Medulla oblongata (tissue), 1 donor: ENCODE results near the gene CDH4.

Source experiments
- DNase-seq: peaks from one replicate; pipeline ENCODE4 v3.0.0-alpha.2; 2015; ENCODE audit errors: extremely low spot score

The CDH4 gene

DNA sequence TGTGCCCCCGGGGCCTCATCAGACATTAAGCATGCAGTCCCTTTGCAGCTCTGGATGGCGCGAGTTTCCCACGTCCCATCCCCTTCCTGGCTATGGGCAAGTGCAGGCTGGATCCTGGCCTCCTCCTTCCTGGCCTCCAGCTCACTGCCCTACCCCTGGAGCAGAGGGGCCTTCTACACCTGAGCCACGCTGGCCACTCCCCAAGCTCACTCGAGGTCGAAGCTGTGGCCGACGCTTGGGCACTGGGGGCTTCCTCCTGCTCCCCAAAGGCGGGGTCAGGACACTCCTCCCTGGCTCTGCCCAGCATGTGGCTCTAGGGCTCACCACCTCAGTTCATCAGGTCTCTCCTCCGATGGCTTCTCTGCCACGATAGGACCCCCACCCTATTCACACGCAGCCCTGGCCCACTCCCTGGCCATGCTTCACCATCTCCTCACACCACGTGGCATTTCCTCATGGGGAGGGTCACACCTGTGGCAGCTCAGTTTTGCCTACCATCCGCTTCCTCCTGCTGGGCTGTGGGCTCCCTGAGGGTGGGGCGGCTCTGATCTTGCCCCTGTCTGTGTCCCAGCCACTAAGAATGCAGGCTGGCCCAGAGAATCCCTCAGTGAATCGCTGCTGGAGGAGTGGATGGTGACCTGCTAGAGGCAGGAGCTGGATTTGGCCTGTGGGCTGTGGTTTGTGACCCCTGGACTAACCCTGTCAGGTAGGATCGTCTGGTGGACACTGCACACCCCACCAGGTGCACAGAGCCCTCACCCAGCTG, 532.9 kb downstream of the CDH4 start:
- DNase-seq = no peak

DNA sequence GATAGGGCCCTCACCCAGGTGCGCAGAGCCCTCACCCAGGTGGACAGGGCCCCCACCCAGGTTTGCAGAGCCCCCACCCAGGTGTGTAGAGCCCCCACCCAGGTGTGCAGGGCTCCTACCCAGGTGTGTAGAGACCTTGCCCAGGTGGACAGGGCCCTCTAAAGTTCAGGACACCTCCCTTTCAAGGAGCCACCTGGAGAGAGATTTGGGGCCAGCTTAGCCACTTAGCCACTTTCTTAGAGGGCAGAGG, 533.4 kb downstream of the CDH4 start:
- no peak for DNase-seq

DNA sequence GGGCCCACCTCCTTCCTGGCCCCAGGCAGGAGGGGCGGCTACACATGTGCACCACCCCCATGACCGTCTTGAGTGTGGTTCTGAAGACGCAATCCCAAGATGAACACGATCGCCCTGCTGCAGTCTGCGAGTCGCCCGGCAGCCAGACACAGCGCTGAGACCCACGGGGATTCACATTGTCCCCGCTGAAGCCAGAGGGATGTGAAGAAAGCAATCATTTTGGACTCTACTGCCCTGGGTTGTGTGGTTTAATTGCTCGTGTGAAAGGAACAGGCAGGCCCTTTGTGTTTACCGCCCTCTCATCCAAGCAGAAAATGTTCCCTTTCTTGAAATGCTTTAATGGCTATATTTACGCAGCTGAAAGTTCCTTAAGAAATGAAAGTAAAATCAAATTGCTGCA, 534.2 kb downstream of the CDH4 start:
- peak; percentile 51 for DNase-seq

DNA sequence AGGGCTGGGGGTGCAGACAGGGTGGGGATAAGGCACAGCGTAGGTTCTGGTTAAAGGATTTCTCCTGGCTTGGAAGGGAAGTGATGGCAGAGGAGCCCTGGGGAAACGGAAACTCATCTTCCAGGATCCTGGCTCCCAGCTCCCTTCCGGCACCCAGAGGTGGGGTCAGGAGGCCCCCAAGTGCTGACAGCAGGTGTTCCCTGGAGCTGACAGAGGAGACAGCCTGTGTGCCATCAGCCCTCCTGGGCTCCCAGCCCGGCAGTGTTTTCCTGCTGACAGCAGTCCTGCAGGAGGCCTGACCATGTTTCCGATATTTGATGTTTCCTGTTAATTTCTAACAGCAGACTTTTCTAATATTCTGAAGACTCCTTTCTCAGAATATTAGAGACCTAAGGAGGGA, 536.3 kb downstream of the CDH4 start:
- no peak for DNase-seq

DNA sequence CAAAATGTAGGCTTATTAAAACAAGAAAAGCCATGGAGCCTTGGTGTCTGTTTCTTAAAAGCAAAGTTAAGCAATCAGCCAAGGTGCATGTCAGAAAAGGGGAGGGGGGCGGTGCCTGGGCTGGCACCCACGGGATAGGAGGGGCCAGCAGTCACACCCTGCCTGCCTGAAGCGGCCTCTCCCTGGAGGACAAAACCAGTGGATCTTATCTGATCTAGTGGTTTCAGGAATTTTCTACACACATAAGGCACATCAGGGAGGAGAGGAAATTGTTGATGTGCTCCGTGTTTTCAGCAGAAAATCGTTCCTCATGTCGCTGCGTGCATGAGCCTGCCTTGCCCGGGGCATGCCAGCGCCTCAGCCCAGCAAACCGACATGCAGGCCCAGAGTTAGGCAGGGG, 537.3 kb downstream of the CDH4 start:
- no peak for DNase-seq

DNA sequence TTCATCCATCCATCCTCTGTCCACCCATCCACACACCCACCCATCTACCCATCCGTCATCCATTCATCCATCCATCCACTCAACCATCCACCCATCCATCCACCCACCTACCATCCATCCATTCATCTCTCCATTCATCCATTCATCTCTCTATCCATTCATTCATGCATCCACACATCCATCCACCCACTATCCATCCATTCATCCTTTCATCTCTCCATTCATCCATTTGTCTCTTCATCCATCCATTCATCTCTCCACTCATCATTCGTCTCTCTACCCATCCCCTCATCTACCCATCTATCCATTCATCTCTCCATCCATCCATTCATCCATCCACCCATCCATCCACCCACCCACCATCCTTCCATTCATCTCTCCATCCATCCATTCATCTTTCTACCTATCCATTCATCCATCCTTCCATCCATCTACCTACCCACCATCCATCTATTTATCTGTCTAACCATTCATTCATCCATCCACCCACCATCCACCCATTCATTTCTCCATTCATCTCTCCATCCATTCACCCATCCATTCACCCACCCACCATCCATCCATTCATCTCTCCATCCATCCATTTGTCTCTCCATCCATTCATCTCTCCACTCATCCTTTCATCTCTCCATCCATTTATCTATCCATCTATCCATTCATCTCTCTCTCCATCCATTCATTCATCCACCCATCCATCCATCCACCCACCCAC, 538.2 kb downstream of the CDH4 start:
- DNase-seq = no peak

DNA sequence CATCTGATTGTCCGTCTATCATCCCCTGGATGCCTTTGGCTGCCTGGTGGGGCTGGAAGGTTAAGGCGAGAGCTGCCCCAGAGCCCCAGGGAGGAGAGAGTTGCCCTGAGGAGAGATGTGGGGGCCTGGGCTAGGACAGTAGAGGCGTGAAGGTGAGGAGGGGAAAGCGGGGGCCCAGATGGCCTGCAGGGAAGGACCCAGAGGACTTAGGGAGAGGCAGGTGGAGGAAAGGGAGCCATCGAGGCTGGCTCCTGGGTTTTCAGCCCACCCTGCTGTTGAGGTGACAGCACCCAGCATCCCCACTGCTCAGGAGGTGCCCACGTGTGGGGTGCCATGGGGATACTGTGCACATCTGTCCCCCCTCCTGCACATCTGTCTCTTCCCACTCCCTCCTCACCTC, 539.9 kb downstream of the CDH4 start:
- DNase-seq = no peak

DNA sequence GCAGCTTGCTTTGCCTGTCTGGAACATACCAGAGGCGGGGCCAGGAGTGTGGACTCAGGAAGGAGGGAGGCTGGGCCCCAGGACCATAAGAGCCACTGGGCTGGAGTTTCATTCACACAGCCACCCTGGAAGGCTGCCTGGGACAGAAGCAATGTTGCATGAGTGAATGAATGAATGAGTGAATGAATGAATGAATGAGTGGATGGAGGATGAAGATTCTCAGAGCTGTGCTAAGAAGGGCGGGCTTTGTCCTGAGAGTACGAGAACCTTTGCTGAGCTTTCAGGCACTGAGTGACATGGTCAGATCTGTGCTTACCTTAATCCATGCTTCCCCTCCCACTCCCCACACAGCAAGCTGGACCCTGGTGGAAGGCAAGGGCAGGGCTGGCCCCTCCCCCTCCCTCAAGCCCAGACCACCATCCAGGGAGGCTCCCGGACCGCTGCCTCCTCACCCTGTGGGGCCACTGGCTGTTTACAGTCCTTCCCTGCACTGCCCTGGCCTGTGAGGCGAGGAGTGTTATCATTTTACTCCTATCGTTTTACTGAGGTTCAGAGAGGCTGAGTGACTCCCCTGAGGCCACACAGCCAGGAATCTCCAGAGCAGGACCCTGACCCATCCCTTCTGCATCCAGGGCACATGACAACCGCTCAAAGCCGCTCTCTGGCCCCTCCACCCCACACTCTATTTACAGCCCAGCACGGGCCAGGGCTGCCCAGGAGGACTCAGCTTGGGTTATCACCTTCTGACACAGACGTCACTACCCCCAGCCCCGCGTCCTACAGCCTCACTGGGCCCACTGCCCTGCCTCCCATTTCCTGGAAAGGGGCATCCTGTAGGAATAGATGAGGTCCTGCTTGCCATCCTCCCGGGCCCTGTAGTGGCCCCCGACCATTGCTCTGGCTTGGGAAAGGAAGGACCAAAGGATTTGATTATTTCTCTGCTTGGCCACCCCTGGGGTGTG, 543.9 kb downstream of the CDH4 start:
- no peak for DNase-seq

DNA sequence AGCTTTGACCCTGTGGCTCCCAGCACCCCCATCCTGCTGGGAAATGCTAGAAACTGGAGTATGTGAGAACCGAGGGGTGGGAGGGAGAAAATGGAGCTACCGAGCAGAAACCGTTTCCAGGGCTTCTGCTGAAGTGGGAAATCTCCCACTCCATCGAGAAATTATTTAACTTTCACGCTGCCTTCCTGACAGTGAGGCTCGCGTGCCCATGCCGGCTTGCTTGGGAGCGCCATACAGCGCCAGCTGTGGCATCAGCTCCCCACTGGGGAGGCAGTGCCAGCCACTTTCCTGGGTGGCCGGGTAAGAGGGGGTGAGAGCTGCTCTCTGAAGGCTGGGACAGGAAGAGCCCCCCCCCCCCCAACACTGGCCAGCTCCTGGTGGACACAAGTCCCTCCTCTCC, 544.7 kb downstream of the CDH4 start:
- DNase-seq = no peak

DNA sequence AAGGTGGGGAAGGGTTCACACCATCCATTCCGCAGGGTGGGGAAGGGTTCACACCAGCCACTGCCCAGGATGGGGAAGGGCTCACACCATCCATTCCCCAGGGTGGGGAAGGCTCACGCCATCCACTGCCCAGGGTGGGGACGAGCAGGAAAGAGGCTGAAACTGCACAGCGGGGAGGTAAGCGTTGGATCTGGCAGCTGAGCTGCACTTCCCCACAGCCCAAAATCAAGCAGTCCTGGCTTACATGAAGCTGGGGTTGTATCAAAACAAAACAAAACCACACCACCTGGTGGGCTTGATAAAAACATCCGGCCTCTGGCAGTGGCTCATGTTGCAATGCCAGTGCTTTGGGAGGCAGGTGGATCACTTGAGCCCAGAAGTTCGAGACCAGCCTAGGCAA, 545.1 kb downstream of the CDH4 start:
- no peak for DNase-seq

DNA sequence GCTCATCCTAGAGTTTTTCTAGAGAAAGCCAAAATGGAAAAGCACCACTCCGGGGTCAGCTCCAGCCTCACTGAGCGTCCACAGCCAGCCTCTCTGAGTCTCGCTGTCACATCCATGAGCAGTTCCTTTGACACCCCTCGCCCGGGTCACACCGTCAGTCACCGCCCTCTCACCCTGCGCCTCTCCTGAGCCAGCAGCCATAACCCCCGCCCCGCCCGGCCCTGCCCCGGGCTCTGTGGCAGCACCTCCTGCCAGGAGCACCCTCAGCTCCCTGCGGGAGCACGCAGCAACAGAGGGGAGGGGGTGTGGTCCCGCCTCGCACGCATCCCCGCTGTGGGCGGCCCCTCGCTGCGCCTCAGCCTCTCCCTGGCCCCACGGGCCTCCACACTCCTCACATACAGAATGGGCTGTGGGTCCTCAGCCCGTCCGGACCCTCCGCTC, 545.9 kb downstream of the CDH4 start:
- no peak for DNase-seq

DNA sequence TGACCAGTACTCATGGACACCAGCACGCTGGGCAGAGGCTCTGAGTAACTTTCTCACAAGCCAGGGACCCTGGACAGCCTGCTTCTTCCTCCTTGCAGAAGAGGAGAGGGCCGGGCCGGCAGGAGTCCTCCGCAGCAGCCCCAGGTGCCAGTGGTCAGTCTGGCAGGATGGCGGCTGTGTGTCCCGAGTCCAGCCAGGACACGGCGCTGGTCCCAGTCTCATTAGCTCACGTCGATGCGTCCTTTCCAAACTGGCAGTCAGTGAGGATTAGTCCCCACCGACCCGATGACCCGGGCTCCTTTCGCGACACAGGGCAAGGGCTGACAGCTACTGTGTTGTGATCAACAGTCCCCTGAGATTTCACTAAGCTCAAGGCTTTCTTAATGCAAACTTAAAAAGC, 546.6 kb downstream of the CDH4 start:
- no peak for DNase-seq

DNA sequence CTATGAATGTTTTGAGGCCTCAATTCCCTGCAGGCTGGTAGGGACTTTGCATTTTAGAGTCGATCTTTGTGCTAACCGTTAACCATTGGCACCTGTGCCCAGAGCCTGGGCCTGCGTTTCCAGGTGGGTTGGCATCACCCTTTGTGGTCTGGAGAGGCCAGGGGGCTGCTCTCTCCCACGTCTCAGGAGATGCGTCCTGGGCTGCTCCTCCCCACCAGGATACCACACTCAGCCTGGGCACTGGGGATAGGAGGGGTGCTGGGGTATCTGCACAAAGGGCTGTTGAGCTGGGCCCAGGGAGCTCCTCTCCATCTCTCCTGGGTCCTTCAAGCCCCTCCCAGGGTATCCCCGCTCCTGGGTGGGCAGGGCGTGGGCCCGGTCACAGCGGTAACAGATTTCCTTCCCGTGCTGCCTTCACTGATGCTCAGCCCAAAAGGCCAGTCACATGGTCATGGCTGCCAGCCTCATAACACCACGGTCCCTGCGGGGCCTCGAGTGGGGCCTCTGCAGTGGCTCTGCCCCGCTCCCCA, 547.4 kb downstream of the CDH4 start:
- no peak for DNase-seq

DNA sequence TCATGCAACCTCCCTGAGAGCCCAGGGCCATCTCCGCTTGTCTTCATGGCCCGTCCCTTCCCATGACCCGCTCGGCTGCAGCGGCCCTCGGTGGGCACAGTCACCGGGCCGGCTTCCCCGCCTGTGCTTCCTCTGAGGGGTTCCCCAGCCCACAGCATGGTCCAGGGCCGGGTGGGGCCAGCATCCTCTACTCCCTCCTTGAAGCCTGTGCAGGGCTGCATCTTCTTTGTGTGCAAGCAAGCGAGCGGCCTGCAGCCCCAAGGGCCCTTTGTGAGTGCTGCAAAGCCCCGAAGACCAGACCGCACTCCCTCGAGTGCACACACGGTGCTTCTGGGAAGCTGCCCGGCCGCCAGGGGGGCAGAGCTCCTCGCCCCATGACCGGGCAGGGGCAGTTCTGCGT, 547.9 kb downstream of the CDH4 start:
- DNase-seq = no peak

DNA sequence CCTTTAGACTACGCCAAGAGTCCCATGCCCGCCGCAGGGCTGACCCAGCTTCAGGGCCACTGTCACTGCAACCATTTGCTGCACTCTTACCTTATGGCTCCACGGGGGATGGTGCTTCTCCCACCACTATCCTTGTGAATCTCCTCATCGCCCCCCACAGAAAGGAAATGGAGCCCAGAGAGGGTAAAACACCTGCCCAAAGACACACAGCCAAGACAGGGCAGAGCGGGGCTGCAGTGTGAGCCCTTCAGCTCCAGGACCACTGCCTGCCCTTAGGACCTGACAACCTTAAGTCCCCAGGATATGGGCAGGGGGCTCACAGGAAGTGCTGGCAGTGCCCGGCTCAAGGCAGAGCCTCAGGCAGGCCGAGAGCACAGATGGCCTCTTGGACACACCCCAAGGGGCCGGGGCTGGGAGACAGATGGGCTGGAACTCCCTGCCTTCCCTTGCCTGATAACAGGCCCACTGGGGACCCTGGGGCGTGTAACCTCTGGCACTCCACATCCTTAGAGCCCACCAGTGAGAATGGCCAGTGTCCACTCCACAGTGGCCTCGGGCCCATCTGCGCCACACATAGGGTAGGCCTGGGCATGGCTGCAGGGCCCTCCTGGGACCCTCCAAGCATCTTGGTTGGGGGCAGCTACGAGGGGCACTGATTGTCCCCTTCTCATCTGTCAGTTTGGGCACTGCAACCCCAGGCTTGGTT, 548.5 kb downstream of the CDH4 start:
- DNase-seq = no peak

DNA sequence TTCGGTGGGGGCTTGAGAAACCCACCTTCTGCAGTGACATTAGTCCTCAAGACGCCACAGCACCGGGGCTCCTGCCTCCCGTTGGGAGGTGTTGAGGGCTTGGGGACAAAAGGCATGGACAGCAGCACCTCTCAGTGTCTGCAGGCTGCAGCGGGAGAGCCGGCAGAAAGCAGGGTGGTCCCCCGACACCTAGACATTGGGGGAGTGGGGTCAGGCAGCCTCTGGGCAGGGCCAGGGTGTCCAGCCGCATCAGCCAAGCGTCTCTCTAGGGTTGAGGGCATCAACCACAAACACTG, 549.0 kb downstream of the CDH4 start:
- DNase-seq = no peak

DNA sequence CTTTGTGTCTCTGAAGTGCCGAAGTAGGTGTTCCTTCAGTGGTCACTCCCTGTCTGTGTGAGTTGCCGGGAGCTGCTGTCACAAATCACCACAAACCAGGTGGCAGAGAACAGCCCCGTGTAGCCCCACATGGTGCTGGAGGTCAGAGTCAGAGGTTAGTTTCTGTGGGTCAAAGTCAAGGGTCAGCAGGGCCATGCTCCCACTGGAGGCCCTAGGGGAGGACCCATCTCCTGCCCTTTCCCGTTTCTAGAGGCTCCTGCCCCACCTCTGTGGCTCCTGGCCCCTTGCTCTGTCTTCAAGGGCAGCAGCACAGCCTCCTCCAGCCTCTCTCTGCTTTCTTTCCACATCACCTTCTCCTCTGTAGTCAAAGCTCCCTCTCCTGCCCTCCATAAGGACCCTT, 549.4 kb downstream of the CDH4 start:
- no peak for DNase-seq

DNA sequence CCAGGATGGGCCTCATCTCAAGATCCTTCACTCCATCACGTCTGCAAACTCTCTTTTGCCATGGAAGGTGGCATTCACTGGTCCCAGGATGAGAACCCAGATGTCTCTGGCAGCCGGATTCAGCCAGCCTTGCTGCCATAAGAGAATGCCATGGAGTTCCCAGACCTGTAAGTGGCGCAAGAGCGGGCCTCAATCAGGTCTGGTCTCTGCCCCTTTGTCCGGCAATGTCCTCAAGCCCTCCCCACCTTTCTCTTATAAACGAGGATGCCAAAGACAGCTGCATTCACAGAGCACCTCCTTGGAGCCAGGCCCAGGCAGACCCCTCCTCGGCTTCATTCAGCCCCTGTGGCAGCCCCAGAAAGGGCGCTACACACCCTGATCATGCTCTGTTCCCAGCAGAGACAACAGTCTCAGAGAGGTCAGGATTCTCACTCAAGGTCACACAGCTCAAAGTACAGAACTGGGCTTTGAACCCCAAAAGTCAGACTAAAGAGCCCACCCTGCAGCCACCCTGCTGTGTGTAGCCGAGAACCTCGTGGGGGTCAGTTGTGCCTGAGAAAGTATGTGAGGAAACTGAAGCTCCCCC, 549.9 kb downstream of the CDH4 start:
- DNase-seq = no peak

DNA sequence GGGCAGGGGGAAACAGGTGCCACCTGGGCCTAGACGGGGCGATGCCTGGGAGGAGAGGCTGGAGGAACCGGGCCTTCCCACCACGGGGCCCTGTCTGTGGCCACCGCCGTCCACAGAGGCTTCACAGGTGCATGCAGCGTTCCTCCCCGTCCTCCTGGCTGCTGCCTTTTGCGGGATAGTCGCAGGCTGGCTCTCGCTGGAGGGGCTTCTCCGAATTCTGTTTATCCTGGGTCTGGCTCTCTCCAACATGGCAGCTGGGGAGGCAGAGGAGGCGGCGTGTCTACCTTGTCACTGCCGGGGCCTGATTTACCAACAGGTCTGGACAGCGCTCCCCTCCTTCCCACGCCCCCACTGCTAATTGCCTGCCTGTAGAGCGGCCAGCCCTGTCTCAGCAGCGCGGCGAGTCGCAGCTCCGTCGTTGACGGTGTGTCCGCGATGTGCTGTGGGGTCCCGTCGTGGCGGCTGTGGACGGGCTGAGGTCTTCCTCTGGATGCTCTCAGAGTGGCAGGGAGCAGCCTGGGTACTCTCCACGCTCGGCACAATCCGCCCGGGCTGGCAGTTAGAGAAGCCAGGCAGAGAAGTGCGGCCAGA, 550.8 kb downstream of the CDH4 start:
- DNase-seq = no peak

DNA sequence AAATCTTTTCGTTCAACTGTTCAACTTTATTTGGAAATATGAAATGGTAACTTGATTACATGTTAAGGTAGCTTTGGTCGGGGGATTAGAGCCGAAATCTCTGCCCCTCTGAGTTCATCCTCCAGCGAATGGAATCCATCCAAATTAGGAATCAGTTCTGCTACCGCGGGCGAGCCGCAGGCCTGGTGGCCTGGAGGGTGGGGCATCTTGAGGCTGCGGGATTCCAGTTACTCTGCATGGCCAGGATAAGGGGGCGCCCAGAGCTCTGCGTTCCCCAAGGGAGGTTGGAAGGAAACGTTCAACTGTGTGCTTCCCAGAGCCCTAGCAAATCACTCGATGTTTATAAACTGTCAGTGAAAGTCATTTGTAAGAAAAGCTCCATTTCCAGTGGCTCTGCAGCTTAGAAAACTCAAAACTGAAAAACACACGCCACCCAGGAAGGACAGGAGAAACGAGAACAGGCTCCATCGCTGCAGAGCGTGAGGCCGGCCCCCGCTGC, 551.4 kb downstream of the CDH4 start:
- no peak for DNase-seq
